ENCODE data around the gene CEP57. TPM values are rescaled to one million over a fixed set of nuclear protein-coding genes. Genes with fewer than 3 reads are reported as not detected.

Gene CEP57
- total RNA-seq, 1 experiment from 2014 or later: 125 TPM

- H3K4me1 Mint-ChIP-seq (ENCODE audit: low read depth, unreplicated experiment): peaks cover 23% of the 10 kb centered on the region
- Histone ChIP-seq H3K4me3 (ENCODE audit: low read depth, low read length) (peak overlapping the region; percentile 72), H3K9me3 (no peaks in the 10 kb centered on the region), H3K4me1 (peaks cover 19% of the 10 kb centered on the region; the same call in 1 of the 2 replicates), H3K27me3 (replicated peaks; ENCODE audit: control insufficient read depth, insufficient read depth, low read length) (no peaks in the 10 kb centered on the region), H3K36me3 (ENCODE audit: control insufficient read depth, insufficient read depth, low read length) (no peaks in the 10 kb centered on the region)
- peaks cover 37% of the 10 kb centered on the region for H3K36me3 Mint-ChIP-seq (ENCODE audit: insufficient read depth, unreplicated experiment)
- DNase-seq: peak; percentile 88 to 89
- H3K9me3 Mint-ChIP-seq (ENCODE audit: unreplicated experiment): no peaks in the 10 kb centered on the region
- H3K27ac Mint-ChIP-seq (ENCODE audit: unreplicated experiment): peak overlapping the region; percentile 100
- TSS peak; percentile 44 for BruUV-seq (replicated peaks)
- no peaks in the 10 kb centered on the region for H3K27me3 Mint-ChIP-seq (ENCODE audit: insufficient read depth, unreplicated experiment)
- ChIA-PET POLR2A (interaction anchor here (0.5 to 3.7 kb wide), 17 partner anchors 10 to 724 kb away, joined by 3 to 32 read pairs (median 3); partner anchors contain the start of genes CCDC82, JRKL, SESN3 and SRSF8), CTCF (interaction anchor here (0.6 to 2.1 kb wide), 11 partner anchors 8 to 724 kb away, joined by 3 to 5 read pairs (median 4); partner anchors contain the start of genes CCDC82, JRKL and SRSF8)
- TF ChIP-seq CTCF (IDR thresholded peaks at IDR 0.05; ENCODE audit: insufficient read depth in 1 of 2, low read depth in 1 of 2, low read length in 1 of 2, severe bottlenecking in 1 of 2, unreplicated experiment in 1 of 2): no peak
- H3K4me3 Mint-ChIP-seq (ENCODE audit: unreplicated experiment): peak overlapping the region; percentile 72
- intact Hi-C loops (cut with micrococcal nuclease; ENCODE audit: unreplicated experiment): loop anchor here (2.0 to 5.0 kb wide), 3 partner anchors 636 to 818 kb away; partner anchors contain the start of genes CWC15, KDM4D and SRSF8
Measured at GRCh38 chr11:95790933-95791708, 823 bp downstream of the CEP57 start.

- POLR2A ChIA-PET: interaction anchor here (0.6 to 3.7 kb wide), 8 partner anchors 11 to 724 kb away, joined by 3 to 32 read pairs (median 6); partner anchors contain the start of genes CCDC82, JRKL, SESN3 and SRSF8
- Mint-ChIP-seq H3K9me3 (ENCODE audit: unreplicated experiment) (no peaks in the 10 kb centered on the region), H3K36me3 (ENCODE audit: insufficient read depth, unreplicated experiment) (peaks cover 35% of the 10 kb centered on the region), H3K4me3 (ENCODE audit: unreplicated experiment) (peak overlapping the region; percentile 72), H3K27me3 (ENCODE audit: insufficient read depth, unreplicated experiment) (no peaks in the 10 kb centered on the region), H3K4me1 (ENCODE audit: low read depth, unreplicated experiment) (peaks cover 23% of the 10 kb centered on the region), H3K27ac (ENCODE audit: unreplicated experiment) (peak overlapping the region; percentile 100)
- TF ChIP-seq CTCF (IDR thresholded peaks at IDR 0.05; ENCODE audit: insufficient read depth in 1 of 2, low read depth in 1 of 2, low read length in 1 of 2, severe bottlenecking in 1 of 2, unreplicated experiment in 1 of 2): no peak
- Histone ChIP-seq H3K4me3 (ENCODE audit: low read depth, low read length) (peak overlapping the region; percentile 72), H3K9me3 (no peaks in the 10 kb centered on the region), H3K36me3 (ENCODE audit: control insufficient read depth, insufficient read depth, low read length) (no peaks in the 10 kb centered on the region), H3K4me1 (peaks cover 19% of the 10 kb centered on the region; the same call in 1 of the 2 replicates), H3K27me3 (replicated peaks; ENCODE audit: control insufficient read depth, insufficient read depth, low read length) (no peaks in the 10 kb centered on the region)
- intact Hi-C loops (cut with micrococcal nuclease; ENCODE audit: unreplicated experiment): loop anchor here (2.0 to 5.0 kb wide), 3 partner anchors 635 to 819 kb away; partner anchors contain the start of genes CWC15, KDM4D and SRSF8
- CTCF ChIA-PET: interaction anchor here (0.7 to 1.4 kb wide), 3 partner anchors 8 to 639 kb away, joined by 3 to 4 read pairs (median 3); no protein-coding TSS in a partner anchor
- no peak for DNase-seq
- BruUV-seq (replicated peaks): no TSS peak
Measured at GRCh38 chr11:95791709-95792033, 1.4 kb downstream of the CEP57 start.

DNA sequence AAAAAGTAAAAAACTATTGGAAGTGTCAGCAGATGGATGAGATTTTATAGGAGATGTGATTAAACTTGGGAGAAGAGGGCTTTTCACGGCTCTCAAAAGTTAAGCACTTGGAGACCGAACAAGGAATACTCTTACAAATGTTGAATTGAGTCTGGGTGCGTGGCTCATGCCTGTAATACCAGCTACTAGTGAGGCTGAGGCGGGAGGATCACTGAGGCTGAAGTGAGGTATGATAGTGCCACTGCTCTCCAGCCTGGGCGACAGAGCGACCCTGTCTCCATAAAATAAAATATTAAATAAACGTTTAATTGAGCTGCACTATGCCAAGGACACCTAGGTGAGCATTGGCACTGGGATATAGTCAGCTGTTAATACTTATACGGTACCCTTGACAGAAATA, 1.9 kb downstream of the CEP57 start:
- BruUV-seq (replicated peaks): no TSS peak
- H3K4me1 Mint-ChIP-seq (ENCODE audit: low read depth, unreplicated experiment): peaks cover 23% of the 10 kb centered on the region
- peak overlapping the region; percentile 72 for H3K4me3 Mint-ChIP-seq (ENCODE audit: unreplicated experiment)
- intact Hi-C loops (cut with micrococcal nuclease; ENCODE audit: unreplicated experiment): loop anchor here (5.0 kb wide), 1 partner anchor 725 kb away; the partner anchor contains the start of gene SRSF8
- peak overlapping the region; percentile 72 for H3K4me3 ChIP-seq (ENCODE audit: low read depth, low read length)
- H3K36me3 Mint-ChIP-seq (ENCODE audit: insufficient read depth, unreplicated experiment): peaks cover 31% of the 10 kb centered on the region
- CTCF ChIA-PET: interaction anchor here (0.6 to 1.4 kb wide), 4 partner anchors 7 to 640 kb away, joined by 3 to 4 read pairs (median 3); no protein-coding TSS in a partner anchor
- no peaks in the 10 kb centered on the region for H3K9me3 ChIP-seq
- H3K27me3 Mint-ChIP-seq (ENCODE audit: insufficient read depth, unreplicated experiment): no peaks in the 10 kb centered on the region
- DNase-seq: no peak
- H3K36me3 ChIP-seq (ENCODE audit: control insufficient read depth, insufficient read depth, low read length): no peaks in the 10 kb centered on the region
- POLR2A ChIA-PET: interaction anchor here (0.6 to 3.7 kb wide), 4 partner anchors 12 to 597 kb away, joined by 3 to 32 read pairs (median 6); partner anchors contain the start of genes CCDC82 and JRKL
- no peak for TF ChIP-seq CTCF (IDR thresholded peaks at IDR 0.05; ENCODE audit: insufficient read depth in 1 of 2, low read depth in 1 of 2, low read length in 1 of 2, severe bottlenecking in 1 of 2, unreplicated experiment in 1 of 2)
- H3K27ac Mint-ChIP-seq (ENCODE audit: unreplicated experiment): peak overlapping the region; percentile 100
- no peaks in the 10 kb centered on the region for H3K27me3 ChIP-seq (replicated peaks; ENCODE audit: control insufficient read depth, insufficient read depth, low read length)
- no peaks in the 10 kb centered on the region for H3K9me3 Mint-ChIP-seq (ENCODE audit: unreplicated experiment)
- peaks cover 19% of the 10 kb centered on the region; the same call in 1 of the 2 replicates for H3K4me1 ChIP-seq

Measured in Caco-2 (cell line).